SH-SY5Y (cell line): ENCODE measurements around the gene PRCP.

Experiments used
- GATA2 ChIP-seq: IDR thresholded peaks from 2 replicates; pipeline ENCODE4 v1.6.1; 2011; ENCODE audit warnings: mild to moderate bottlenecking, low read depth, low read length
- GATA3 ChIP-seq: IDR thresholded peaks from 2 replicates; pipeline ENCODE4 v1.6.1; 2011; ENCODE audit warnings: low read depth, mild to moderate bottlenecking, low read length, moderate library complexity

DNA sequence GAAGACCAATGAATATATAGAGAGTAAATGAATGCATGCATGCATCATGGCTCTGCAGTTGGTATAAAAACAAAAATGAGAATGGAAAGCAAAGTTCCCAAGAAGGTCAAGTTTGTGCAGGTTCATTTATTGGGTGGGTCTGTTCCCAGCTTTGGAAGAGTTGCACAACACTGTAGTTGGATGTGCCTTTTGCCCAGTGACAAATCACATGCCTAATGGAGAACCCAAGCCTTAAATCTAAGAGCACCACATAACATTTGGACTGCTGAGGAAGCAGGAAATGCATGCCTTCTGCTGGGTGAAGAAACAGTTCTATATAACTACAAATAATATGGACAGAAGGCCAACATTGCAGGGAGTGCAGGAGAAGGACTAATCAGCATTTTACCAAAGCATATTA is 30.6 kb downstream of the PRCP start:
- TF ChIP-seq GATA3 (no peak), GATA2 (no peak)
